Fibroblast of lung (primary cell): ENCODE data around the gene CRABP2. TPM values are rescaled to one million over a fixed set of nuclear protein-coding genes. Genes with fewer than 3 reads are reported as not detected.

ENCODE experiments used
- DNase-seq, 2 donors: peaks; one replicate each; pipeline versions ENCODE4 v3.0.0 to v3.0.0-alpha.2; 2010; ENCODE audit warnings: low read depth in 2 of 2
- H2AFZ ChIP-seq: 2 replicates; pipeline ENCODE4 v1.5.1; 2012; ENCODE audit warnings: low read length, control low read depth, inconsistent platforms
- H3K27ac ChIP-seq: 2 replicates; pipeline ENCODE4 v1.5.1; 2011; ENCODE audit warnings: low read length, control low read depth; ENCODE audit not compliant: insufficient read depth
- H3K27me3 ChIP-seq: 2 replicates; pipeline ENCODE4 v1.5.1; 2011; ENCODE audit warnings: mild to moderate bottlenecking, low read length; ENCODE audit not compliant: control insufficient read depth, insufficient read depth
- H3K36me3 ChIP-seq: 2 replicates; pipeline ENCODE4 v1.5.1; 2011; ENCODE audit warnings: low read length; ENCODE audit not compliant: control insufficient read depth, insufficient read depth
- H3K4me1 ChIP-seq: 2 replicates; pipeline ENCODE4 v1.5.1; 2011; ENCODE audit warnings: low read length; ENCODE audit not compliant: control insufficient read depth, insufficient read depth; ENCODE audit errors: extremely low read depth
- H3K4me2 ChIP-seq: 2 replicates; pipeline ENCODE4 v1.5.1; 2011; ENCODE audit warnings: low read length, control low read depth; ENCODE audit not compliant: insufficient read depth; ENCODE audit errors: extremely low read depth
- H3K4me3 ChIP-seq, 4 experiments: fragments of 200-600 bp in 1 of 4; sonication (generic) in 1 of 4; replicated peaks in 1 of 4; 2 replicates each; pipeline ENCODE4 v1.5.1; 2011 to 2016; ENCODE audit warnings: low read length in 4 of 4, low read depth in 3 of 4, mild to moderate bottlenecking in 3 of 4, control low read depth in 2 of 4, inconsistent platforms in 1 of 4, mixed read lengths in 1 of 4; ENCODE audit not compliant: insufficient read depth in 1 of 4; ENCODE audit errors: control extremely low read depth in 1 of 4
- H3K79me2 ChIP-seq: 2 replicates; pipeline ENCODE4 v1.5.1; 2012; ENCODE audit warnings: mild to moderate bottlenecking, low read length, inconsistent platforms; ENCODE audit not compliant: control insufficient read depth, insufficient read depth
- H3K9ac ChIP-seq: 2 replicates; pipeline ENCODE4 v1.5.1; 2011; ENCODE audit warnings: mild to moderate bottlenecking, low read length, control low read depth; ENCODE audit not compliant: insufficient read depth
- H3K9me3 ChIP-seq: 2 replicates; pipeline ENCODE4 v1.5.1; 2012; ENCODE audit warnings: low read depth, low read length; ENCODE audit not compliant: control insufficient read depth, insufficient read depth
- H4K20me1 ChIP-seq: 2 replicates; pipeline ENCODE4 v1.5.1; 2011; ENCODE audit warnings: low read length; ENCODE audit not compliant: control insufficient read depth, insufficient read depth; ENCODE audit errors: extremely low read depth
- EZH2 ChIP-seq: IDR thresholded peaks from 2 replicates; pipeline ENCODE4 v1.5.1; 2012; ENCODE audit warnings: low read length, control low read depth, mild to moderate bottlenecking; ENCODE audit errors: missing control alignments
- polyA plus RNA-seq, 2 donors: library from polyadenylated mRNA; depleted of rRNA in 1 of 2; stranded (reverse) in 1 of 2; unstranded in 1 of 2; fragments of >200 nt; gene quantifications; 2 replicates each; pipeline ENCODE4 v1.2.1, GENCODE V29; 2011 to 2012; ENCODE audit warnings: missing spikeins in 1 of 2
- total RNA-seq: library from RNA; depleted of rRNA; stranded (reverse); fragments of >200 nt; gene quantifications from 2 replicates; pipeline ENCODE4 v1.2.1, GENCODE V29; 2014
- TF ChIP-seq, protein P1 (sequence below), 2 donors: IDR thresholded peaks in 1 of 2; conservative IDR thresholded peaks in 1 of 2; 1 replicate in 1 of 2; 2 replicates in 1 of 2; pipeline ENCODE4 v1.5.1; 2011 to 2012; ENCODE audit warnings: low read length in 2 of 2, control low read depth in 1 of 2, inconsistent platforms in 1 of 2, low read depth in 1 of 2, mild to moderate bottlenecking in 1 of 2

The CRABP2 gene
- total and polyA plus RNA-seq, 2 donors (not counting 1 experiment from before 2014, with no cell fraction given) = 48.9 to 70.4 TPM

DNA sequence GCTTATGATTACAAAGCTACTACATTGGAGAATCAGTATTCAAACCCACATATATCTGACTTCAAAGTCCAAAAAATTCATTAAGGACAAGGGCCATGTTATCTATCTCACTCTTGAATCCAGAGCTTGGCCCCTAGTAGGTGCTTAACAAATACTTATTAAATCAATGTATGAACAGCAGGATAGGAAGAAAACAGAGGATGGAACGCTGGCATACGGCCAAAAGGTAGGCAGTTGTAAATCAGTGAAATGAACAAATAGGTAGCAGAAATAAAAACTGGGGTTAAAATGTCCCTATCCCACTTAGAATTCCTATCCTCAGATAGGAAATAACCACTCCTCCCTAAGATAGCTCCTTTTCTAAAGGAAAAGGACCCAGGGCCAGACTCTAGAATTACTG, 33.5 kb upstream of the CRABP2 start:
- H3K4me1 ChIP-seq = peaks cover 4% of the 10 kb centered on the region

GRCh38 chr1:156738407-156738806, 33.0 kb upstream of the CRABP2 start:
- TF ChIP-seq EZH2 = no peak
- TF ChIP-seq, protein P1, sequence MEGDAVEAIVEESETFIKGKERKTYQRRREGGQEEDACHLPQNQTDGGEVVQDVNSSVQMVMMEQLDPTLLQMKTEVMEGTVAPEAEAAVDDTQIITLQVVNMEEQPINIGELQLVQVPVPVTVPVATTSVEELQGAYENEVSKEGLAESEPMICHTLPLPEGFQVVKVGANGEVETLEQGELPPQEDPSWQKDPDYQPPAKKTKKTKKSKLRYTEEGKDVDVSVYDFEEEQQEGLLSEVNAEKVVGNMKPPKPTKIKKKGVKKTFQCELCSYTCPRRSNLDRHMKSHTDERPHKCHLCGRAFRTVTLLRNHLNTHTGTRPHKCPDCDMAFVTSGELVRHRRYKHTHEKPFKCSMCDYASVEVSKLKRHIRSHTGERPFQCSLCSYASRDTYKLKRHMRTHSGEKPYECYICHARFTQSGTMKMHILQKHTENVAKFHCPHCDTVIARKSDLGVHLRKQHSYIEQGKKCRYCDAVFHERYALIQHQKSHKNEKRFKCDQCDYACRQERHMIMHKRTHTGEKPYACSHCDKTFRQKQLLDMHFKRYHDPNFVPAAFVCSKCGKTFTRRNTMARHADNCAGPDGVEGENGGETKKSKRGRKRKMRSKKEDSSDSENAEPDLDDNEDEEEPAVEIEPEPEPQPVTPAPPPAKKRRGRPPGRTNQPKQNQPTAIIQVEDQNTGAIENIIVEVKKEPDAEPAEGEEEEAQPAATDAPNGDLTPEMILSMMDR (conservative IDR thresholded peaks at IDR 0.05 in 1 of 2, IDR thresholded peaks at IDR 0.05 in 1 of 2; ENCODE audit: low read depth in 1 of 2, low read length in 2 of 2) = no peak
- DNase-seq = no peak

More for the DNA sequence above, 33.5 kb upstream of the CRABP2 start:
- Histone ChIP-seq H3K9me3 (no peaks in the 10 kb centered on the region), H3K27ac (no peak overlapping the region), H3K4me3 (no peak overlapping the region), H3K36me3 (peaks cover 21% of the 10 kb centered on the region), H2AFZ (no peak overlapping the region), H3K4me2 (no peak overlapping the region), H4K20me1 (no peaks in the 10 kb centered on the region), H3K79me2 (peaks cover 18% of the 10 kb centered on the region), H3K9ac (no peak overlapping the region), H3K27me3 (no peaks in the 10 kb centered on the region)
- TF ChIP-seq, protein P1 (conservative IDR thresholded peaks at IDR 0.05 in 1 of 2, IDR thresholded peaks at IDR 0.05 in 1 of 2; ENCODE audit: low read depth in 1 of 2, low read length in 2 of 2) = no peak
- no peak for TF ChIP-seq EZH2
- no peak for DNase-seq

GRCh38 chr1:156733989-156734584, 28.7 kb upstream of the CRABP2 start:
- DNase-seq = no peak
- Histone ChIP-seq H3K4me3 (no peak overlapping the region), H3K9ac (no peak overlapping the region), H3K4me1 (peaks cover 2% of the 10 kb centered on the region), H2AFZ (no peak overlapping the region), H3K36me3 (peaks cover 10% of the 10 kb centered on the region), H3K9me3 (no peaks in the 10 kb centered on the region), H4K20me1 (no peaks in the 10 kb centered on the region), H3K79me2 (peaks cover 4% of the 10 kb centered on the region), H3K4me2 (no peak overlapping the region), H3K27ac (no peak overlapping the region), H3K27me3 (no peaks in the 10 kb centered on the region)
- no peak for TF ChIP-seq EZH2
- TF ChIP-seq, protein P1 (conservative IDR thresholded peaks at IDR 0.05 in 1 of 2, IDR thresholded peaks at IDR 0.05 in 1 of 2; ENCODE audit: low read depth in 1 of 2, low read length in 2 of 2) = no peak

More at GRCh38 chr1:156738407-156738806, 33.0 kb upstream of the CRABP2 start:
- Histone ChIP-seq H3K27me3 (no peaks in the 10 kb centered on the region), H4K20me1 (no peaks in the 10 kb centered on the region), H3K27ac (no peak overlapping the region), H3K4me3 (no peak overlapping the region), H3K4me1 (peaks cover 4% of the 10 kb centered on the region), H3K36me3 (peaks cover 19% of the 10 kb centered on the region), H3K79me2 (peaks cover 14% of the 10 kb centered on the region), H3K9ac (no peak overlapping the region), H2AFZ (no peak overlapping the region), H3K4me2 (no peak overlapping the region), H3K9me3 (no peaks in the 10 kb centered on the region)
